ENCODE measurements around the gene RAB36. TPM values are rescaled to one million over a fixed set of nuclear protein-coding genes. Genes with fewer than 3 reads are reported as not detected.

The RAB36 gene, protein sequence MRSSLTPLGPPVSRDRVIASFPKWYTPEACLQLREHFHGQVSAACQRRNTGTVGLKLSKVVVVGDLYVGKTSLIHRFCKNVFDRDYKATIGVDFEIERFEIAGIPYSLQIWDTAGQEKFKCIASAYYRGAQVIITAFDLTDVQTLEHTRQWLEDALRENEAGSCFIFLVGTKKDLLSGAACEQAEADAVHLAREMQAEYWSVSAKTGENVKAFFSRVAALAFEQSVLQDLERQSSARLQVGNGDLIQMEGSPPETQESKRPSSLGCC
- total RNA-seq, result under 1 TPM; 0.47 to 0.61 (median 0.49) TPM

DNA sequence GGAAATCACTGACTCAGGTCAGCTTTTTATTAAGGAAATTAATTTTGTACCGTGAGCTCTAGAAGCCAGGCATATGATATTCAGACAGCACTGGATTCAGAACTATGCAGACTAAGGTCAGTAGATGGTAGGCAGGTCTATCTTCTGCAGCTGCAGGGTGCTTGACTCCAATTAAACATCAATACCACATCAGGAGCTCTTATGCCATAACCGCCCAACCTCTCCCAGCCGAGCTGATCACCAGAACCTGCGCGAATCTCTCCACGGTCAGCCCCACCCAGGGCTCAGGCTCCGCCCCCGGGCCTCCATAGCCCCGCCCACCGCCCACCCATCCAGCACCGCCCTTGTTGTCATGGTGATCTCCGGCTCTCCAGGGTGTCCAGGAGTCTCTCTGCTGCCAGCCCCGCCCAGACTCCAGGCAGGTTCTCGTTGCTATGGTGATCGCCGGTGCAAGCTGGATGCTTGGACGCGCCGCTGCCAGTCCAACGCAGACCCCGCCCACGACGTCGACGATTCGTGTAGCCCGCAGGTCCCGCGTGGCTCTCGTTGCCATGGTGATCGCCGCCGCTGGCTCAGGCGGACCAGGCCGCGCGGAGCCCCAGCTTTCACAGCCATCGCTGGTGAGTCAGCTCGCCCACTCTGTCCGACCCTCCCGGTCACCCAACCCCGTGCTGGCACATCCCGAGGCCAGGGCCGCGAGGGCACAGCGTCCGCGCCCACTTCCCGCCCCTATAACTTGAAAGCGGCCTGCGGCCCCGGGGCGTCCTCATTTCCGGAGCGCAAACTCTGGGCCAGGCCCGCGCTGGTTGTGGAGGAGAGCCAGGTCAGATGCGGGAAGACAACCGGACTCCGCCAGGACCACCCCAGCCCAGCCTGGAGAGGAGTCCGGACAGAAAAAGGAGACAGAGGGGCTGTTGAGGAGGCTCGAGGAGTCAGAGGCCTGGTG, at the start of gene RAB36:
Gene RAB36, plus strand, starts transcription at position 546 of the 946 bp plus-strand sequence. CDS start 1,140 bp downstream, outside the sequence.
- Mint-ChIP-seq H3K36me3 (ENCODE audit: insufficient read depth) (no peaks in the 10 kb centered on the region), H3K9me3 (no peaks in the 10 kb centered on the region), H3K27me3 (ENCODE audit: low read depth) (no peaks in the 10 kb centered on the region), H3K4me3 (peak within 1 kb of the TSS; percentile 73), H3K4me1 (ENCODE audit: low read depth) (peaks cover 46% of the 10 kb centered on the region)
- DNase-seq (peak; percentile 72), ATAC-seq (peak; percentile 39 to 41)

DNA sequence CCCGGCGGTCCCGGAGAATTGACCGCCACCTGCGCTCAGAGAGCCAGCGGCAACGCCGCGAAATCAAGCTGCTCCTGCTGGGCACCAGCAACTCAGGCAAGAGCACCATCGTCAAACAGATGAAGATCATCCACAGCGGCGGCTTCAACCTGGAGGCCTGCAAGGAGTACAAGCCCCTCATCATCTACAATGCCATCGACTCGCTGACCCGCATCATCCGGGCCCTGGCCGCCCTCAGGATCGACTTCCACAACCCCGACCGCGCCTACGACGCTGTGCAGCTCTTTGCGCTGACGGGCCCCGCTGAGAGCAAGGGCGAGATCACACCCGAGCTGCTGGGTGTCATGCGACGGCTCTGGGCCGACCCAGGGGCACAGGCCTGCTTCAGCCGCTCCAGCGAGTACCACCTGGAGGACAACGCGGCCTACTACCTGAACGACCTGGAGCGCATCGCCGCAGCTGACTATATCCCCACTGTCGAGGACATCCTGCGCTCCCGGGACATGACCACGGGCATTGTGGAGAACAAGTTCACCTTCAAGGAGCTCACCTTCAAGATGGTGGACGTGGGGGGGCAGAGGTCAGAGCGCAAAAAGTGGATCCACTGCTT, 49.4 kb upstream of the RAB36 start:
- DNase-seq (no peak), ATAC-seq (no peak)
- Mint-ChIP-seq H3K4me1 (ENCODE audit: low read depth) (no peaks in the 10 kb centered on the region), H3K4me3 (no peak overlapping the region), H3K9me3 (no peaks in the 10 kb centered on the region), H3K36me3 (ENCODE audit: insufficient read depth) (no peaks in the 10 kb centered on the region), H3K27me3 (ENCODE audit: low read depth) (no peaks in the 10 kb centered on the region)

DNA sequence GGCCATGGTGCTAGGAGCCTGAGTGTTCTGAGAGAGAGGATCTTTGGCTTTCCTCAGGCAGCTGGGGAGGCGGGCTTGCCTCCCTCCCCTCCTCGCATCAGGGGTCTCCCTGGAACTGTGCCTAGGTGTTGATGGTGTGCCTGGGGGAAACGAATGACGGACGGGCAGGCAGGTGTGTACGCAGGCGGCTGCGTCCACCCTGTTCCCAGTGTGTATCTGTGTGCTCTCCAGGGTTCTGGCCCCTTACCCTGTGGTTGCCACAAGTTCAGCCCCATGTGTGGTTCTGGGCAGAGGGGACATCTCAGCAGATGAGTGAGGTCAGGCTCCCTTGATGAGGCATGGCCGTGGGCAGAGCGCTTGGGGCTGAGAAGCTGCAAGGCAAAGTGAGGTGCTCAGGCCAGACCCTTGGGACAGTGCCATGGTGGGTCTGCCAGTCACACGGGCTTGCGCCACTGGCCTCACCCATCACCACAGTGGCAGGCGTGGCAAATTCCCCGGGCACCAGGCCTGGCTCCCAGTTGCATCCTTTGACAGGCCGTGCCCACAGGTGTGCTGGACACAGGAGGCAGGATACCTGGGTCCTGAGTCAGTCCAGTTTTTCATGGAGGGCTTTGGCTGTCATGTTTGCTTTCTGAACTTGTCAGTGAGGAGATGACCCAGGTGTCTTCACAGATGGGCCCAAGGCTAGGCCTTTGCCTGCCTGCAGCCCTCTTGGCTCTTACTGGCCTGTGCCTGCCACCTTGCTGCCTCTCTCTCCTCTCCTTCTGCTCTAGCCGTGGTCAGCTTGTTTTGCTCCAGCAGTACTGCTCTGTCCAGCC, 47.7 kb upstream of the RAB36 start:
- ATAC-seq (no peak), DNase-seq (no peak)
- no peaks in the 10 kb centered on the region for H3K4me1 Mint-ChIP-seq (ENCODE audit: low read depth)
- no peaks in the 10 kb centered on the region for H3K9me3 Mint-ChIP-seq
- H3K27me3 Mint-ChIP-seq (ENCODE audit: low read depth), result no peaks in the 10 kb centered on the region
- no peak overlapping the region for H3K4me3 Mint-ChIP-seq
- no peaks in the 10 kb centered on the region for H3K36me3 Mint-ChIP-seq (ENCODE audit: insufficient read depth)

DNA sequence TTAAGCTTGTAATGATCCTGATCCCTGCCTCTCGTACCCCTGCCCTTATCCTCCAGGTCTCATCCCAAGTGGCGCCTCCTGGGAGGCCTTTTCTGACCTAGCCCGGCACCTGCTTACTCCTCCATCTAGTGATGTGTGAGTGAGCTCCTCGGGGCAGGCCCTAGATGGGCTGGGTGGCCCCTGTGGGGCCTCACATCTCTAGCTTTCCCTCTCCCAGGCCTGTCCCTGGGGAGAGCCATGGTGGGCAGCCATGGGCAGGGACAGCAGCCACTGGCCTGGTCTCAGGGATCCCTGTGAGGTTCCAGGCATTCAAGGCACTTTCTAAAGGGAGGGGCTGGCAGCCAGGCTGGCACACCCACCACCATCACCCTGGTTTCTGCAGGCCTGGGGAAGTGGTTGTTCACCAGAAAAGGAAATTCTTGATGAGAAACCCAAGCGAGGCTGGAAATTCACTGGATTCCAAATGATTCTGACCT, 47.0 kb upstream of the RAB36 start:
- no peaks in the 10 kb centered on the region for H3K36me3 Mint-ChIP-seq (ENCODE audit: insufficient read depth)
- no peak for ATAC-seq
- H3K4me3 Mint-ChIP-seq, result no peak overlapping the region
- H3K9me3 Mint-ChIP-seq, result no peaks in the 10 kb centered on the region
- no peaks in the 10 kb centered on the region for H3K27me3 Mint-ChIP-seq (ENCODE audit: low read depth)
- no peak for DNase-seq
- no peaks in the 10 kb centered on the region for H3K4me1 Mint-ChIP-seq (ENCODE audit: low read depth)

DNA sequence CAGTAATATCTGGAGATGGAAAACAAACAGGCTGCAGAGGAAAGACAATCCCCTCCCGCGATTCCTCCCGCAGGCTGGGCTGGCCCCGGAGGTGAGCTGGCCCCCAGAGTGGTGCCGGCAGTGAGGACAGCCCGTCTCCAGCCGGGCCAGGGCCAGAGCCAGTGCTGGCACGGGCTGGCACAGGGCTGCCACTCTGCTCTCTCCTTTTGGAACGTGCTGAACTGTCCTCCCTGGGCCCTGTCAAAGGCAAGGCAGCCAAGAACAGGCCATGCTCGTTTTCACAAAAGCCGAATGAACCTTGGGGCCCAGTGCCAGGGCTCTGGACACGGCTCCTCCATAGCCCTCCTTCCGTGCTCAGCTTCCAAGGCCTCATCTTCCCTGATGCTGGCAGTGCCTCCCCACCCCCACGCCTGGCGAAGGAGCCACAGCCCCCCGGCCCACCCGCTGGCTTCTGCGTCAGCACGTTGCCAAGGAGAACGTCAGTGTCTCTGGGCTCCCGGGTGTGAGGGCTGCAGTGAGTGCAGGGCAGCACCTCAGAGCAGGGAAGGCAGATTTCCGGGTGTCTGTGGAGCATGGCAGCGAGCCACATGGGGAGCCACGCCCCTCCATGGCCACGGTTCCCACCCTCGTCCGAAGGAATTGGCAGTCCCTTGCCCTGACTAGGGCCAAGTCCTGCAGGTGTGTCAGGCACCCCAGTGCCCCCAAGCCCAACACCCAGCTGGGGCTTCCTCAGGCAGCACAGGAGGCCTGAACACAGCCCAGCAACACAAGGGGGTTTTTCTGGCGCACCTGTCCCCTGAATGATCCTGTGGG, 46.4 kb upstream of the RAB36 start:
- Mint-ChIP-seq H3K4me3 (no peak overlapping the region), H3K4me1 (ENCODE audit: low read depth) (no peaks in the 10 kb centered on the region), H3K27me3 (ENCODE audit: low read depth) (no peaks in the 10 kb centered on the region), H3K9me3 (no peaks in the 10 kb centered on the region), H3K36me3 (ENCODE audit: insufficient read depth) (no peaks in the 10 kb centered on the region)
- ATAC-seq (no peak), DNase-seq (no peak)

DNA sequence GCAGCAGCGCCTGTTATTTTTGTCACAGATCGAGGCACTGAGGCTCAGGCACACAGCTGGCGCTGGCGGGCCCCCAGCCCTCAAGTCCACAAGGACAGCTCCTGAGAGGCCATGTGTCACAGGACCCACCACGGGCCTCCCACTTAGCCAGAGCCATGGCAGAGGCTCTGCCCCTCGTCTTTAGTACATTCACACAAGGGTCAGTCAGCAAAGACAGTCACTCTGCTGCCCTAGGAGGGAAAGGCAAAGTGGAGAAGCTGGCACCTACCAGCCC, 45.8 kb upstream of the RAB36 start:
- no peaks in the 10 kb centered on the region for H3K4me1 Mint-ChIP-seq (ENCODE audit: low read depth)
- no peak for DNase-seq
- ATAC-seq, result no peak
- H3K27me3 Mint-ChIP-seq (ENCODE audit: low read depth), result no peaks in the 10 kb centered on the region
- H3K9me3 Mint-ChIP-seq, result no peaks in the 10 kb centered on the region
- H3K4me3 Mint-ChIP-seq, result no peak overlapping the region
- H3K36me3 Mint-ChIP-seq (ENCODE audit: insufficient read depth), result no peaks in the 10 kb centered on the region

DNA sequence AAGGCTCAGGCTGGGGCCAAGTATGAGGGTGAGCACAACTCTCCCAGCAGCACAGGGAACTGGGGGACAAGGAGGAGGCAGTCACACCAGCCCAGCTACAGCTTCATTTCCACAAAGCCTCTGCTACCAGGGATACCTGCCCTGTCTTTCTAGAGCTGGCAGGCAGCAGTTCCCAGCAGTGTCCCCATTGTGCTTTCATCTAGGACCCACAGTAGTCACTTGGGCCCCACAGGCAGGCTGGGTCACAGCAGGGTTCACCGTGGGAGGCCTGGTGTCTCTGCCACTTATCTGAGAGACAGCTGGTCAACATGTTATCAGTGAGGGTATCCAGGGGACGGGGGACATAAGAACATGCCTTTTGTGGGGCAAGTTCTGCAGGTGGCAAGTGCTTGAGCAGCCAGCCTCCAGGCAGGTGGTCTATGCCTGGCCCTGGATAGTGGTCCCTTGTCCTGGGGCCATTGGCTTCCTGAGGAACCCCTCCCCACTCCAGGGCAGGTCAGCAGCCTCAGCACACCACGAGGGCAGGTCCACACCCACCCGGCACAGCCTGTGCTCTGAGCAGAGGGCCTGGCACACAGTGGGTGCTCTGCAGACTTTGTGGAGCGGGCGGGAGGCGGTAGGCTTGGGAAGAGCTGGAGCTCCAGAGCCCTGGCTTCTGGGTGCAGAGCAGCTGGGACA, 45.0 kb upstream of the RAB36 start:
- Mint-ChIP-seq H3K4me1 (ENCODE audit: low read depth) (no peaks in the 10 kb centered on the region), H3K9me3 (no peaks in the 10 kb centered on the region), H3K36me3 (ENCODE audit: insufficient read depth) (no peaks in the 10 kb centered on the region), H3K4me3 (no peak overlapping the region), H3K27me3 (ENCODE audit: low read depth) (no peaks in the 10 kb centered on the region)
- ATAC-seq (no peak), DNase-seq (no peak)

DNA sequence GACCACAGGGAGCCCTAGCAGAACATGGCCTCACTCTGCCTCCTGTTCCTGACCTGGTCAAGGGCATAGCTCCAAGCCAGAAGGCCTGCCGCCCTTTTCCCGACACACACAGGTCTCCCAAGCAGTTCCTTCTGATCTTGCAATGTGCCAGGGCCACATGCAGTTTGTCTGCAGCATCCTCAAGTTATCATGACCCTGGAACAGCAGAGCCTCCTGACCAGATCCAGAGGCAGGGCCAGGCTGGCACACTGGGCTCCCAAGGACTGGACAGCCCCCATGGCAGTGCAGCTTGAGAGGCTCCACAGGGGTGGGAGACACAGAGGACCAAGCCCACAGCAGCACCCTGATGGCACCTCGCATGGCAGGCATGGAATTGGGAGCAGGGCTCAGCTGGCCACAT, 43.8 kb upstream of the RAB36 start:
- no peak for DNase-seq
- H3K36me3 Mint-ChIP-seq (ENCODE audit: insufficient read depth), result no peaks in the 10 kb centered on the region
- no peaks in the 10 kb centered on the region for H3K27me3 Mint-ChIP-seq (ENCODE audit: low read depth)
- ATAC-seq, result no peak
- no peaks in the 10 kb centered on the region for H3K4me1 Mint-ChIP-seq (ENCODE audit: low read depth)
- no peaks in the 10 kb centered on the region for H3K9me3 Mint-ChIP-seq
- H3K4me3 Mint-ChIP-seq, result no peak overlapping the region

DNA sequence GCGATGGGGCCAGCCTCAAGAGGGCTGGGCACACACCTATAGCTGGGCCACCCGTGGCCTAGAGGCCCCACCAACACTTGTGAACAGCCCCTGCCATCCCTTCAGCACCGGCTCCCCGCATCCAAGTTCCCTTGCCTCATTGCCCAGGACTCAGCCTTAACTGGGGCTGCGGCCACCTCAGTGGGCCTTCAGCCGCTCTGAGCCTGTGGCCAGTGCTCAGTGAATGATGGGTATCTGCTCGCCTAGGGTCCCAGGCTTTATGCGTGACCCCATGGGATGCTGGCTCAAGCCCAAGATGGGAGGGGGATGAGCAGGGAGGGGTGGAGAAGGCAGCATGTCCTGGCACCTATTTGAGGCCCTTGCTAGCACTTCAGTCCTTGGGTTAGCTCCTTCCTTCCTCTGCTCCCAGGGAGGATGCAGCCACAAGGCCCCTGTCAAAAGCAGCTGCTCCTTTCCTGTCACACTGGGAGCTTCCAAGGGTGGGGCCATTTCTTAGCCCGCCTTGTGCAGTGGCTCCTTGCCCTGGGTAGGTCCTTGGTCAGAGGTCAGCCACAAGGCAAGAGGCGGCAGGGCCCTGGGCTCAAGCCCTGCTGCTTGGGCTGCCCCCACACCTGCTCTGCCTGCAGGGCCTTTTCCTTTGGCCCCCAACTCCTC, 43.1 kb upstream of the RAB36 start:
- DNase-seq (no peak), ATAC-seq (no peak)
- Mint-ChIP-seq H3K36me3 (ENCODE audit: insufficient read depth) (no peaks in the 10 kb centered on the region), H3K9me3 (no peaks in the 10 kb centered on the region), H3K4me3 (no peak overlapping the region), H3K4me1 (ENCODE audit: low read depth) (no peaks in the 10 kb centered on the region), H3K27me3 (ENCODE audit: low read depth) (no peaks in the 10 kb centered on the region)

DNA sequence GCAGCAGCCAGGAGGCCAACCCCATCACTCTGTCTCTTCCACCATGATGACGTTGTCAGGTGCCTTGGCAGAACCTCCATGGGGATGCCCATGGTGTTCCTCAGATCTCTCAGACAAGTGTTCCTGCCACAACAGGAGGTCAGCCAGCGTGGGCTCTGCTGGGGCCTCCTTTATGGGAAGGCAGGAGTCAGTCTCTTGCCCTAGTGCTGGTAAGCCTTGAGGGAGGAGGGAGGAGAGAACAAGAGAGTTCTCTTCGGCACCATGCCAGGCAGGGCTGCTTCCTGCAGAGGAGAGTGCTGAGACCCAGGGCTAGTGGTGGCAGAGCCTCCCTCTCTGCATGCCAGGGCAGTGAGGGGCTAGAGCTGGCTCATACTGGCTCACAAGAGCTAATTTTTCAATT, 42.5 kb upstream of the RAB36 start:
- no peak for ATAC-seq
- H3K36me3 Mint-ChIP-seq (ENCODE audit: insufficient read depth), result no peaks in the 10 kb centered on the region

DNA sequence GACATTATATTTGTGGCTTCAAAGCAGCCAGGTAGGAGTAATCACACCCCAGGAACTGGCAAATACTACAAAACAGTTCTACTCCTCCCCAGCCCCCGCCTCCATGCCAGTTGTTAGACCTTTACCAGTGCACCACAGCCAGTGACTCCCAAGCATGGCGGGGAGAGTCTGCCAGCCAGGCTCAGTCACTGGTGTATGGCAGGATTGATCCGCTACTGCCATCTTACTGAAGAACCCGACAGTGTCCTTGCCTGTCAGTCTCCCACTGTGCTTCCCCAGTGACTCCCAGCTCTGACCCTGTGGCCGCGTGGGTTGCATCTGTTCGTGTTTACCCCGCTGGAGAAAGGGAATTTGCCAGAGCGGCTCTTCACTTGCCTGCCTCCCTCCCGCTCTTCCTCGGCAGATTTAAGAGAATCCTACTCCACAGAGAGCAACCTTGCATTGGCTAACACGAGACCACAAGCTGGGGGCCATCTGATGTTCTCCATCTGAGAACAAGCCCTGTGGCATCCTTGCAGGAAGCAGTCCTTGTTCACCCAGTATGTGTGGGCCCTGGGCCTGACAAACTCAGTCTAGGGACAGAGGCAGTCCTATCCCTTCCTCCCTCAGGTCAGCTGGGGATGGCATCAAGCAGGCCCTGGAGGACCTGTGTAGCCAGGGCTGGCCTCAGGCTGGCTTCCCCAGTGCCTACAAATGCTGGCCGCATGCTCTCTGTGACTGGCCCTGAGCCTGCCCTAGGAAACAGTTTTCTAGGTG, 41.9 kb upstream of the RAB36 start:
- DNase-seq (no peak), ATAC-seq (no peak)
- H3K36me3 Mint-ChIP-seq (ENCODE audit: insufficient read depth), result no peaks in the 10 kb centered on the region
- H3K27me3 Mint-ChIP-seq (ENCODE audit: low read depth), result no peaks in the 10 kb centered on the region
- no peaks in the 10 kb centered on the region for H3K4me1 Mint-ChIP-seq (ENCODE audit: low read depth)
- no peaks in the 10 kb centered on the region for H3K9me3 Mint-ChIP-seq
- no peak overlapping the region for H3K4me3 Mint-ChIP-seq

More for the DNA sequence above, 42.5 kb upstream of the RAB36 start:
- H3K4me3 Mint-ChIP-seq, result no peak overlapping the region
- H3K9me3 Mint-ChIP-seq, result no peaks in the 10 kb centered on the region
- H3K4me1 Mint-ChIP-seq (ENCODE audit: low read depth), result no peaks in the 10 kb centered on the region
- H3K27me3 Mint-ChIP-seq (ENCODE audit: low read depth), result no peaks in the 10 kb centered on the region
- DNase-seq, result no peak

Data from activated T-cell treated with anti-CD3 and anti-CD28 coated beads, Interleukin-2, amount 50 U/mL, for 4 hours (primary cell).